H1 (cell line): ENCODE results near the gene TPRN. TPM values are rescaled to one million over a fixed set of nuclear protein-coding genes. Genes with fewer than 3 reads are reported as not detected.

Source experiments
- CTCF ChIA-PET: fragments of 300-600 bp; sonication (Branson Sonifier 250); formaldehyde crosslinking; loops from one replicate; lab custom pipeline; 2021; ENCODE audit not compliant: partially characterized antibody; lab: Charles Lee
- POLR2A ChIA-PET: fragments of 300-600 bp; sonication (Branson Sonifier 250); formaldehyde crosslinking; loops from one replicate; lab custom pipeline; 2021; ENCODE audit warnings: inconsistent platforms; ENCODE audit not compliant: partially characterized antibody; lab: Charles Lee
- DNase-seq, 2 experiments: peaks; one replicate each; pipeline versions ENCODE4 v3.0.0 to v3.0.0-alpha.2; 2010 to 2022; ENCODE audit warnings: low spot score in 2 of 2, low read depth in 1 of 2, mixed read lengths in 1 of 2
- FAIRE-seq: peaks from 2 replicates; lab custom pipeline; 2011; peaks lifted over from hg19 to GRCh38; lab: Jason Lieb, UNC
- H2AFZ ChIP-seq: 2 replicates; pipeline ENCODE4 v1.8.1; 2012; ENCODE audit warnings: low read length, inconsistent platforms
- H2AK5ac ChIP-seq: 2 replicates; pipeline ENCODE4 v1.6.1; 2013; ENCODE audit warnings: low read depth, low read length
- H2BK120ac ChIP-seq: replicated peaks from 2 replicates; pipeline ENCODE3; 2013; ENCODE audit warnings: low read depth, low read length, inconsistent platforms
- H2BK12ac ChIP-seq: 2 replicates; pipeline ENCODE4 v1.6.1; 2013; ENCODE audit warnings: low read depth, low read length
- H2BK15ac ChIP-seq: 2 replicates; pipeline ENCODE4 v1.6.1; 2013; ENCODE audit warnings: low read length
- H2BK20ac ChIP-seq: 2 replicates; pipeline ENCODE4 v1.6.1; 2013; ENCODE audit warnings: low read length
- H2BK5ac ChIP-seq: 2 replicates; pipeline ENCODE4 v1.6.1; 2013; ENCODE audit warnings: low read depth, low read length
- H3K14ac ChIP-seq: 2 replicates; pipeline ENCODE4 v1.6.1; 2013; ENCODE audit warnings: inconsistent platforms; ENCODE audit not compliant: insufficient read length
- H3K18ac ChIP-seq: 2 replicates; pipeline ENCODE4 v1.6.1; 2013; ENCODE audit warnings: low read length; ENCODE audit errors: extremely low read depth
- H3K23ac ChIP-seq: 2 replicates; pipeline ENCODE4 v1.6.1; 2013; ENCODE audit warnings: inconsistent platforms; ENCODE audit not compliant: insufficient read length
- H3K23me2 ChIP-seq: 2 replicates; pipeline ENCODE4 v1.6.1; 2013; ENCODE audit warnings: low read depth, low read length
- H3K27ac ChIP-seq: 2 replicates; pipeline ENCODE4 v1.6.1; 2011; ENCODE audit warnings: low read depth, low read length, inconsistent platforms
- H3K27me3 ChIP-seq, 4 experiments: replicated peaks in 1 of 4; 1 replicate in 1 of 4; 2 replicates in 3 of 4; pipeline versions ENCODE4 v1.6.1 to v1.8.1; 2011 to 2013; ENCODE audit warnings: low read length in 3 of 4, mild to moderate bottlenecking in 3 of 4, inconsistent platforms in 2 of 4, mixed read lengths in 2 of 4, moderate library complexity in 1 of 4; ENCODE audit not compliant: control insufficient read depth in 3 of 4, insufficient read depth in 3 of 4; ENCODE audit errors: extremely low read depth in 1 of 4
- H3K36me3 ChIP-seq, 4 experiments: 2 replicates each; pipeline versions ENCODE4 v1.6.1 to v1.8.1; 2011 to 2013; ENCODE audit warnings: mild to moderate bottlenecking in 4 of 4, low read length in 3 of 4, moderate library complexity in 2 of 4, control low read depth in 1 of 4, inconsistent platforms in 1 of 4; ENCODE audit not compliant: insufficient read depth in 4 of 4, control insufficient read depth in 2 of 4
- H3K4ac ChIP-seq: replicated peaks from 2 replicates; pipeline ENCODE3; 2013; ENCODE audit warnings: low read length, low read depth, mixed read lengths, inconsistent platforms; ENCODE audit not compliant: insufficient read length
- H3K4me1 ChIP-seq, 4 experiments: replicated peaks in 1 of 4; 1 replicate in 1 of 4; 2 replicates in 3 of 4; pipeline versions ENCODE4 v1.6.1 to v1.8.1; 2011 to 2013; ENCODE audit warnings: low read length in 3 of 4, inconsistent platforms in 2 of 4, mixed read lengths in 1 of 4; ENCODE audit not compliant: insufficient read depth in 4 of 4, control insufficient read depth in 3 of 4
- H3K4me2 ChIP-seq, 2 experiments: 2 replicates each; pipeline versions ENCODE4 v1.6.1 to v1.8.1; 2011 to 2013; ENCODE audit warnings: low read depth in 2 of 2, low read length in 2 of 2, control low read depth in 1 of 2, inconsistent platforms in 1 of 2, mild to moderate bottlenecking in 1 of 2; ENCODE audit not compliant: insufficient read depth in 1 of 2
- H3K4me3 ChIP-seq, 4 experiments: fragments of 200-600, 300-600 bp in 1 of 4; sonication (generic), shearing (Covaris generic), sonication (Bioruptor Twin) in 1 of 4; 2 replicates each; pipeline versions ENCODE4 v1.5.1 to v1.8.1; 2011 to 2016; ENCODE audit warnings: low read length in 4 of 4, low read depth in 3 of 4, control low read depth in 2 of 4, inconsistent platforms in 2 of 4, mild to moderate bottlenecking in 2 of 4, mixed read lengths in 1 of 4, moderate library complexity in 1 of 4; ENCODE audit not compliant: insufficient read depth in 2 of 4; ENCODE audit errors: extremely low read depth in 1 of 4
- H3K56ac ChIP-seq: replicated peaks from 2 replicates; pipeline ENCODE3; 2013; ENCODE audit warnings: low read depth, mild to moderate bottlenecking, mixed read lengths, low read length, inconsistent platforms; ENCODE audit not compliant: insufficient read length
- H3K79me1 ChIP-seq: 2 replicates; pipeline ENCODE4 v1.6.1; 2013; ENCODE audit warnings: low read depth, low read length, control low read depth
- H3K79me2 ChIP-seq, 2 experiments: 2 replicates each; pipeline versions ENCODE4 v1.6.1 to v1.8.1; 2012 to 2013; ENCODE audit warnings: low read length in 2 of 2, mild to moderate bottlenecking in 2 of 2, inconsistent platforms in 1 of 2; ENCODE audit not compliant: insufficient read depth in 2 of 2, control insufficient read depth in 1 of 2
- H3K9ac ChIP-seq, 4 experiments: replicated peaks in 1 of 4; 1 replicate in 1 of 4; 2 replicates in 3 of 4; pipeline versions ENCODE4 v1.6.1 to v1.8.1; 2011 to 2013; ENCODE audit warnings: low read depth in 3 of 4, low read length in 3 of 4, control low read depth in 2 of 4, mild to moderate bottlenecking in 2 of 4, moderate library complexity in 2 of 4, inconsistent platforms in 1 of 4; ENCODE audit errors: extremely low read depth in 1 of 4
- H3K9me3 ChIP-seq, 2 experiments: 2 replicates each; pipeline versions ENCODE4 v1.6.1 to v1.8.1; 2012 to 2013; ENCODE audit warnings: mild to moderate bottlenecking in 2 of 2, moderate library complexity in 2 of 2, control low read depth in 1 of 2, inconsistent platforms in 1 of 2, low read depth in 1 of 2, low read length in 1 of 2, mixed read lengths in 1 of 2; ENCODE audit not compliant: insufficient read depth in 2 of 2
- H4K20me1 ChIP-seq, 2 experiments: replicated peaks in 1 of 2; 2 replicates each; pipeline versions ENCODE3 to v1.8.1; 2011 to 2013; ENCODE audit warnings: inconsistent platforms in 2 of 2, low read length in 2 of 2, mild to moderate bottlenecking in 1 of 2; ENCODE audit not compliant: insufficient read depth in 2 of 2, control insufficient read depth in 1 of 2
- H4K5ac ChIP-seq: 2 replicates; pipeline ENCODE4 v1.6.1; 2013; ENCODE audit warnings: low read length, low read depth, mixed read lengths, inconsistent platforms; ENCODE audit not compliant: insufficient read length
- H4K8ac ChIP-seq: 2 replicates; pipeline ENCODE4 v1.8.0; 2013; ENCODE audit warnings: mild to moderate bottlenecking, moderate library complexity, low read length, inconsistent platforms; ENCODE audit not compliant: insufficient read depth; ENCODE audit errors: extremely low read depth
- H4K91ac ChIP-seq: replicated peaks from 2 replicates; pipeline ENCODE3; 2013; ENCODE audit warnings: low read length, mixed read lengths, inconsistent platforms; ENCODE audit not compliant: insufficient read length
- ATF3 ChIP-seq: IDR thresholded peaks from 2 replicates; pipeline ENCODE4 v1.6.1; 2011; ENCODE audit warnings: low read depth, mild to moderate bottlenecking, low read length; ENCODE audit not compliant: insufficient read depth
- GTF2F1 ChIP-seq: IDR thresholded peaks from 2 replicates; pipeline ENCODE4 v1.6.1; 2012; ENCODE audit warnings: low read depth, low read length, improper control_type of control experiment, borderline replicate concordance
- MAFK ChIP-seq: IDR thresholded peaks from 2 replicates; pipeline ENCODE4 v1.6.1; 2012; ENCODE audit warnings: low read depth, mild to moderate bottlenecking, improper control_type of control experiment, low read length
- whole genome bisulfite sequencing, 2 experiments: shearing (Covaris generic) in 1 of 2; methylation state at CpG; one replicate each; pipeline versions ENCODE4 v1.1.6 to v1.1.7; 2013 to 2015; ENCODE audit warnings: low lambda C conversion rate in 2 of 2, mixed read lengths in 2 of 2, inconsistent platforms in 1 of 2, low coverage in 1 of 2, missing lambda C conversion rate in 1 of 2; ENCODE audit not compliant: insufficient replicate concordance in 2 of 2, insufficient coverage in 1 of 2, insufficient read length in 1 of 2; ENCODE audit errors: extremely low coverage in 1 of 2, missing lambda C conversion rate in 1 of 2; 5-methylcytosine and 5-hydroxymethylcytosine counted together
- polyA plus RNA-seq, 7 experiments: library from polyadenylated mRNA; depleted of rRNA in 3 of 7; stranded (reverse) in 5 of 7; unstranded in 2 of 7; fragments of >200 nt in 5 of 7; fragments of 200-250 nt in 2 of 7; gene quantifications; 1 replicate in 5 of 7; 2 replicates in 1 of 7; 4 replicates in 1 of 7; pipeline versions ENCODE4 v1.2.1 to v1.2.3, GENCODE V29; 2011 to 2013; ENCODE audit warnings: missing spikeins in 2 of 7, mixed read lengths in 2 of 7
- total RNA-seq: library from RNA; stranded (reverse); fragmentation: NEBNext Ultra II Directional; extraction: Animal tissue kit (Norgen Biotek cat#: 25700); gene quantifications from 2 replicates; pipeline ENCODE4 v1.2.1, GENCODE V29; 2021

The TPRN gene
- total and polyA plus RNA-seq, 2 of the 8 experiments (the other 6 are each of a cell fraction or from before 2014, with no cell fraction given), result 9.7 to 23.2 TPM

- Histone ChIP-seq H3K9me3 (no peaks in the 10 kb centered on the region), H2BK120ac (no peak within 1 kb of the TSS), H3K9ac (peak within 1 kb of the TSS in 1 of 4 experiments; percentile 50; a peak in 1 of 7 replicates), H2AFZ (peak within 1 kb of the TSS; percentile 73; the same call in 1 of the 2 replicates), H3K18ac (peak within 1 kb of the TSS; percentile 78), H2BK20ac (no peak within 1 kb of the TSS), H3K79me1 (no peaks in the 10 kb centered on the region), H2BK15ac (peak within 1 kb of the TSS; percentile 88; the same call in 1 of the 2 replicates), H3K23ac (no peak within 1 kb of the TSS), H3K4me2 (peak within 1 kb of the TSS; percentile 68 to 96), H4K8ac (peak within 1 kb of the TSS; percentile 51; the same call in 1 of the 2 replicates), H3K56ac (no peak within 1 kb of the TSS), H4K20me1 (peaks cover 0 to 8% of the 10 kb centered on the region in 2 experiments), H3K27me3 (peaks cover 36 to 76% (median 63%) of the 10 kb centered on the region in 4 experiments), H3K36me3 (no peaks in the 10 kb centered on the region; a peak in 1 of 8 replicates), H4K5ac (no peak within 1 kb of the TSS), H3K23me2 (peaks cover 15% of the 10 kb centered on the region; the same call in 1 of the 2 replicates)
- POLR2A ChIA-PET, result interaction anchor here (1.4 to 3.0 kb wide), 5 partner anchors 13 to 70 kb away, joined by 4 to 14 read pairs (median 7); partner anchors contain the start of gene TUBB4B
- 30% methylated on average over 33 of the region's 41 CpGs; no CpG with 5 or more reads in 1 of the 2 experiments for WGBS, 2 experiments
- DNase-seq (no peak), FAIRE-seq (no peak)
- TF ChIP-seq MAFK (no peak), GTF2F1 (no peak), ATF3 (no peak)
- TF ChIP-seq, all 59 proteins: peak for 0
- Histone ChIP-seq H3K4ac (no peak within 1 kb of the TSS), H2BK12ac (peak within 1 kb of the TSS; percentile 39; the same call in 1 of the 2 replicates), H2AK5ac (no peak within 1 kb of the TSS), H3K4me3 (peak within 1 kb of the TSS; percentile 35 to 65 (median 49)), H3K14ac (no peak within 1 kb of the TSS), H4K91ac (peak within 1 kb of the TSS; percentile 74), H3K27ac (no peak within 1 kb of the TSS), H2BK5ac (no peak within 1 kb of the TSS), H3K4me1 (peaks cover 0 to 17% (median 11%) of the 10 kb centered on the region in 4 experiments; a peak in 6 of 7 replicates), H3K79me2 (no peaks in the 10 kb centered on the region)
- CTCF ChIA-PET, result interaction anchor here (0.8 to 4.3 kb wide), 10 partner anchors 12 to 67 kb away, joined by 3 to 29 read pairs (median 4); partner anchors contain the start of genes ANAPC2, RNF224 and SSNA1
Observed at GRCh38 chr9:137169896-137170358, 30.6 kb downstream of the TPRN start, which contains the start of gene LRRC26. Gene LRRC26 (minus strand): TSS chr9:137170051. CDS start chr9:137169943, 108 bp downstream.
